Body of pancreas (tissue), 4 donors: ENCODE data around the gene HBQ1.
"Not testable (repeated sequence)": the region's sequence is repeated elsewhere in the genome, so short reads cannot be mapped to it uniquely, and the experiment has no call there.

Source experiments
- CTCF ChIP-seq, 7 experiments: fragments of 450-650 bp in 4 of 7; fragments of 200-600 bp in 3 of 7; sonication (generic) in 3 of 7; IDR thresholded peaks; one replicate each; pipeline ENCODE4 v1.5.1; 2016 to 2019; ENCODE audit warnings: antibody characterized with exemption in 7 of 7
- POLR2A ChIP-seq, 3 donors: fragments of 450-650 bp; IDR thresholded peaks; one replicate each; pipeline ENCODE4 v1.6.1; 2016; ENCODE audit warnings: antibody characterized with exemption in 3 of 3, mild to moderate bottlenecking in 2 of 3

- TF ChIP-seq CTCF, POLR2A (IDR thresholded peaks at IDR 0.05): not testable (repeated sequence)
Observed at GRCh38 chr16:163139-163538, 17.1 kb upstream of the HBQ1 start.
